ENCODE results near the gene MAP4K3. TPM values are rescaled to one million over a fixed set of nuclear protein-coding genes. Genes with fewer than 3 reads are reported as not detected.

MAP4K3 gene
- total RNA-seq, 1 experiment from 2014 or later: 21.4 TPM

Other genes starting within 250 kb of the MAP4K3 start
- 0.27 TPM for gene CDKL4, start 193.3 kb downstream of the MAP4K3 start, total RNA-seq (2021; ENCODE audit: unreplicated experiment)
- gene TMEM178A, start 228.6 kb upstream of the MAP4K3 start, total RNA-seq (2021; ENCODE audit: unreplicated experiment): 1.3 TPM